Stimulated activated CD8-positive, alpha-beta memory T cell treated with anti-CD3 and anti-CD28 coated beads, Interleukin-2, amount 100 ng/mL, for 48 hours (primary cell): ENCODE measurements around the gene GLI1.
A peak's percentile ranks its signal among the peaks of the same experiment; 100 is the strongest.
"Not testable (repeated sequence)": the region's sequence is repeated elsewhere in the genome, so short reads cannot be mapped to it uniquely, and the experiment has no call there.

ENCODE experiments used
- DNase-seq, 2 donors: peaks; one replicate each; pipeline ENCODE4 v3.0.0-alpha.2; 2020; ENCODE audit warnings: low read depth in 2 of 2

GLI1 gene

GRCh38 chr12:57459750-57460467, at the start of gene GLI1:
TSS of gene GLI1 (plus strand) at chr12:57459785. CDS start at chr12:57463692, 3,907 bp downstream.
- DNase-seq, result no peak

- no peak for DNase-seq
Observed at GRCh38 chr12:57410534-57410933, 49.1 kb upstream of the GLI1 start.

DNA sequence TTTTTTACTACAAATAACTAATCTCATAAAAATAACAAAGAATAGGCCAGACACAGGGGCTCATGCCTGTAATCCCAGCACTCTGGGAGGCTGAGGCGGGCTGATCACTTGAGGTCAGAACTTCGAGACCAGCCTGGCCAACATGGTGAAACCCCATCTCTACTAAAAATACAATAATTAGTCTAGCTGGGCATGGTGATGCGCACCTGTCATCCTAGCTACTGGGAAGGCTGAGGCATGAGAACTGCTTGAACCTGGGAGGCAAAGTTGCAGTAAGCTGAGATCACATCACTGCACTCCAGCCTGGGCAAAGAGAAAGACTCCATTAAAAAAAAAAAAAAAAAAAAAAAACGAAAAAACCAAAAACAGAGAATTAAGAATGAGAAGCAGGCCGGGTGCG, 45.4 kb upstream of the GLI1 start:
- DNase-seq, result not testable (repeated sequence)

DNA sequence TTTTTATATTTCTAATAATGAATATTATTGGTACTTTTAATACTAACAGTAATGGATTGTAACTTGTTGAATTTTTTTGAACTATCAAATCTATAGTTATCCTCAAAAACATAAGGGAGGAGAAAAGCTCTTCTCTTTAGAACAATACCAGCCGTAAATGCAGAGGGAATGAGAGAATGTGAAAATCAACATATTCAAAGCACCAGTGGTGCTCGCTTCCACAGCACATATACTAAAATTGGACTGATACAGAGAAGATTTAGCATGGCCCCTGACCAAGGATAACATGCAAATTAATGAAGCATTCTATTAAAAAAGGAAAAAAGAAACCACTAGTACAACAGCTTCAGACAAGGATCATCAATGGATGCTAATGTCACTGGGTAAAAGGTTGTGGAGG, 44.5 kb upstream of the GLI1 start:
- no peak for DNase-seq

- no peak for DNase-seq
Observed at GRCh38 chr12:57416039-57416996, 43.3 kb upstream of the GLI1 start.

DNA sequence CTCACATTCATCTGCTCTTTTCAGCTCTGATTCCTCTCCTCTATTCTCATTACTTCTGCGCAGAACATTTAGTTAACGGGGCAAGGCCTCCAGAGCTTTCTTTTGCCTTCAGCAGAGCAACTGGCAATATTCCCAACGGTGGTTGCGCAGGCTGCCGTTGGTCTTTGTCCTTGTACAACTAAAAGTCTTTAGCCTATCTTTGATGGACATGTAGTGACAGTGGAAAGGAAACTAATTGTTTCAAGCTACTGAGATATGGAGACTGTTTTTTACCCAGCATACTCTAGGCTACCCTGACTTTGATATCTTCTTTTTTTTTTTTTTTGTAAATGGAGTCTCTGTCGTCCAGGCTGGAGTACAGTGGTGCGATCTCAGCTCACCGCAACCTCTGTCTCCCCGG, 41.3 kb upstream of the GLI1 start:
- no peak for DNase-seq

DNA sequence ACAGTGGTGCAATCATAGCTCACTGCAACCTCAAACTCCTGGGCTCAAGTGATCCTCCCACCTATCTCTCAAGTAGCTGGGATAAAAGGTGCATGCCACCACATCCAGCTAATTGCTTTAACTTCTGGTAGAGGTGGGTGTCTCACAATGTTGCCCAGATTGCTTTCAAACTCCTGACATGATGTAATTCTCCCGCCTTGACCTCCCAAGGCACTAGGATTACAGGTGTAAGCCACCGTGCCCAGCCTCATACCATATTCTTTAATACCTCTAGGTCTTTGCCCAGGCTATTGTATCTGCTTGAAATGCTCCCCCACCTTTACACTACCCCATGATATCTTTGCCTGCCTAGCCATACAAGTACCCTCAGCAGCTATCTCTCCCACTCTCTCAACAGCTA, 40.1 kb upstream of the GLI1 start:
- no peak for DNase-seq

DNA sequence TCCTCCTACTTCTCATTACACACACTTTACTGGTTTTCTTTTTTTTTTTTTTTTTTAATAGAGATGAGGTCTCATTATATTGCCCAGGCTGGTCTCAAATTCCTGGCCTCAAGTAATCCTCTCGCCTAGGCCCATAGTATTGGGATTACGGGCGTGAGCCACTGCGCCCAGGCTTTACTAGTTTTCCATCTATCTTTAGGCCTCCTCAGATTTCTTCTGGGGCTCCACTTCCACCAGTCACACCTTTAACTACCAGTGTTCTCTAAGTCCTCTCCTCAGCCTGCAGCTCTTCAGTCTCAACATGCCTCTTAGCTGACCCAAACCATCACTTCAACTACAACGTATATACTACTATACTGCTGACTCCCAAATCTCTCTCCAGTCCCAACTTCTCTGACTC, 39.1 kb upstream of the GLI1 start:
- DNase-seq, result no peak

DNA sequence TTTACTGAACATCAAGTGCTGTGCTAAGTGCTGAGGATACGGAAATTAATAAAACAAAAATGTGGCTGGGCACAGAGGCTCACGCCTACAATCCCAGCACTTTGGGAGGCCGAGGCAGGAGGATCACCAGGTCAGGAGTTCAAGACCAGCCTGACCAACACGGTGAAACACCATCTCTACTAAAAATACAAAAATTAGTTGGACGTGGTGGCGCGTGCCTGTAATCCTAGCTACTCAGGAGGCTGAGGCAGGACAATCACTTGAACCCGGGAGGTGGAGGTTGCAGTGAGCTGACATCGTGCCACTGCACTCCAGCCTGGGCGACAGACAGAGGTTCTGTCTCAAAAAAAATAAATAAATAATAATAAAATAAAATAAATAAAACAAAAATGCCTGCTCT, 32.6 kb upstream of the GLI1 start:
- not testable (repeated sequence) for DNase-seq

- DNase-seq, result no peak
Observed at GRCh38 chr12:57428965-57429364, 30.6 kb upstream of the GLI1 start.

GRCh38 chr12:57429473-57430111, 30.0 kb upstream of the GLI1 start:
- DNase-seq, result no peak

DNA sequence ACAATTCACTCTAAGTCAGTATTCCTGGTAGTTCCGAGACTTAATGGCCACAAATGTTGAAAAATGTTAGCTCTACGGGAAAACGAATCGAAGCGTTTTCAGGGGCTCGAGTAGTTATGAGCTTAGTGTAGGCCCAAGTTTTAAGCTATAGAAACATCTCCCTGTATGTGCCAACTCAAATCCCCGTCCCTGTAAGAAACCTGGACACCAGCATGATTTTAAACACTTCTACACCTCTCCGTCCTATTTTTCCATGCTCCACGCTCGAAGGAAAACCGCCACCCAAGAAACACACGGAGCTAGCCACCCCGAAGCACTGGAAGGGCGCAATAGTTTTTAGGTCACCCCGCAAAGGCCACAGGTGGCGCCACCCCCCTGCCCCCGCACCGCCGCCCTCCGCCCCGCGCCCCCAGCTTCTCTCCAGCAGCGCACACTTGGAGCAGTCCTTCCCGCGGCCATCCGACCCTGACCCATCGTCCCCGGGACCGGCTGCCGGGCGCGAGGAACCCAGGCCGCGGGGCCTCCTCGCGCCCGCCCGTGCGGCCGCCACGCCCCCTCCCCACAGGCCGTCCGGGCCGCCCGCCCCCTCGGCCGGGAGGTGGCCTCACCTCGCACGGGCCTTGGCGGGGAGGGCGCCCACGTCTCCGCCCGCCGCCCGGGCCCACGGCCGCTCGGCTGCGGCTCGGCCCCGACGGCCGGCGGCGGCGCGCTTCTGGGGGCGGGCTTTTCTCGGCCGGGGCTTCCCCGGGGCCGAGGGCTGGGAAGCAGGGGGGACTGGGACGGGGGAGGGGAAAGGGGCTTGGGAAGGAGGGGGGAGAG, 29.3 kb upstream of the GLI1 start:
- DNase-seq, result no peak

DNA sequence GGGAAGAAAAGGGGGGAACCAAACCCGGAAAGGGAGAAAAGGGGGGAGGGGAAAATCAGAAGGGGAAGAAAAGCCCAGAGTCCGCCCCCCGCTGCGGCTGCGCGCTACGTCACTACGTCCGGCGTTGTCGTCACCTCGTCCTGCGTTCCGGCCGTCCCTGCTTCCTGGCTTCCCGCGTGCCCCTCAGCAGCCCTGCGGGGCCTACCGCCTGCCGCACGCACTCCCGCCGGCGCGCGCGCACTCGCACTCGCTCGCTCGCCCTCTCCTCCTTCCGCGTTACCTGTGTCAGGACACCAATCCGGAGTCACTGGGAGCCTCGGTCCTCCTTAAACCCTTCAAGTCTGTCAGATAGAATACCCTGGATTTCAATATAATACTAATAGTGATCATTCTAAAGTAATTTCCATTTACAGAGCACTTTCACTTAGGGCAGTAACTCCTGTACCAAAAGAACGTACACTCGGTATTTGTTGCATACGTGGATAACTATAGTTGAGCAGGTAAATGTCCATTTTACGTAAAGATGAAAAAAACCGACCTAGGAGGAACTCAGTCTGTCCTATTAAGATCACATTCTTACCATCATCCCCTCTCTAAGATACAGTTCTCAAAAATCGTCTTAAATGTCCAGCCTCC, 28.5 kb upstream of the GLI1 start, which contains the start of gene R3HDM2:
TSS of gene R3HDM2 (minus strand) at position 113 of the 636 bp plus-strand sequence. CDS start 120,615 bp downstream, outside the sequence.
- DNase-seq, result peak; percentile 92

- DNase-seq, result no peak
Observed at GRCh38 chr12:57431654-57432188, 27.9 kb upstream of the GLI1 start.

DNA sequence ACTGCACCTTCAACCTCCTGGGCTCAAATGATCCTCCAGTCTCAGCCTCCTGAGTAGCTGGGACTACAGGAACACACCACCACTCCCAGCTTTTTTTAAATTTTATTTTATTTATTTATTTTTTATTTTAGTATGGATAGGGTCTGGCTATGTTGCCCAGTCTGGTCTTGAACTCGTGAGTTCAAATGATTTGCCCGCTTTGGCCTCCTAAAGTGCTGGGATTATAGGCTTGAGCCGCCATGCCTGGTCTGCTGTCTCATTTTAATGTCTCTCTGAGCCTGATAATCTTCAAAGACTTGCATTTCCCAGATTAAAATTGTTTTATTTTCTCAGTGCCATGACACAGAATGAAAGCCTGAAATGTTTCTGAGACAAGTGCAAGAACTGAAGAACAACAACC, 26.2 kb upstream of the GLI1 start:
- DNase-seq, result no peak

DNA sequence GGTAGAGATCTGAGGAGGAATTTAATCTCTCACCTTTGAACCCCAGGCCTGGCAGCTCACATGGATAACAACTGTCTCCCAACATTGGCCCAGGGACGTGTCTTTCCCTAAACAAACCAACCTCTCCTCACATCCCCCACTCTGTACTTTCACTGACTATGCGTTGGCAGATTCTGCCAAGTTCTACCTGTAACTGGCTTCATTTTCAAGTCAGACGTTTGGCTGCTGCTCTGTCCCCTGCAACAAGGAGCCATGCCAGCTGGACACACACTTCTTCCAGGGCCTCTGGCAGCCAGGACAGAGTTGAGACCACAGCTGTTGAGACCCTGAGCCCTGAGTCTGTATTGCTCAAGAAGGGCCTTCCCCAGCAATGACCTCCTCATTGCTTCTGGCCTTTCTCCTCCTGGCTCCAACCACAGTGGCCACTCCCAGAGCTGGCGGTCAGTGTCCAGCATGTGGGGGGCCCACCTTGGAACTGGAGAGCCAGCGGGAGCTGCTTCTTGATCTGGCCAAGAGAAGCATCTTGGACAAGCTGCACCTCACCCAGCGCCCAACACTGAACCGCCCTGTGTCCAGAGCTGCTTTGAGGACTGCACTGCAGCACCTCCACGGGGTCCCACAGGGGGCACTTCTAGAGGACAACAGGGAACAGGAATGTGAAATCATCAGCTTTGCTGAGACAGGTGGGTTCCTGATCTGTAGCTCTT, 24.9 kb upstream of the GLI1 start, which contains the start of gene INHBC:
TSS of gene INHBC (plus strand) at position 268 of the 707 bp plus-strand sequence. CDS start at position 371, 103 bp downstream.
- DNase-seq, result no peak

DNA sequence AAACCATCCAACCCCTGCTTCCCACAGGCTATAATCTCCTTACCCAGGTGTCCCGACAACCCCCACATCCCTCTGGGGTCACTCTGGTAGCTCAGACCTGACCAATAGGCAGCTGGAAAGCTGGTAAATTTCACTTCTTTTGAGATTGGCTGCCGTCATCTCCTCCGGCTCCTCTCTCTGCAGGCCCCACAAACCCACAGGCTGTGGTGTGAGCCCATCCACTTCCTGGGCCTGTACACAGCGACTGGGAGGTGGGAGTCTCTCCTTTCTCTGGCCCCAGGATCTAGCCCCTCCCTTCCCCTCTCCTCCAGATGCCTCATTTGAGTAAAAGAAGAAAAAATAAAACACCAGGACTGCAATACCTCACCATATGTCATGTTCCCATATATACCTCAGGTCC, 24.3 kb upstream of the GLI1 start:
- no peak for DNase-seq

DNA sequence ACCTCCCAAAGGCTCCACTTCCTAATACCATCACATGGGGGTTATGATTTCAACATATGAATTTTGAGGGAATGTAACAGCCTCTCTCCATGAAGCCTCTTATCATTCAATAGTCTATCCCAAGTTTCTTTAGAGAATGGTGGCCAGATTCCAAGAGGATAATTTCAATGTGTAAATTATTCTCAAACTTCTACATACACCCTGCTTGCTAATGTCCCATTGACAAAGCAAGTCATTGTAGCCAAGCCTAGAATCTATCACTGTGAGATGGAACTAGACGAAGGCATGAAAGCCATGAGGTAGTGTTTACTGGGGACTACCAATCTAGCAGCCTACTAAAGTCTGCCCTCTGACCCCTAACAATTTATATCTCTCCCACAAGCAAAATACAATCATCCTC, 21.2 kb upstream of the GLI1 start:
- DNase-seq, result no peak

DNA sequence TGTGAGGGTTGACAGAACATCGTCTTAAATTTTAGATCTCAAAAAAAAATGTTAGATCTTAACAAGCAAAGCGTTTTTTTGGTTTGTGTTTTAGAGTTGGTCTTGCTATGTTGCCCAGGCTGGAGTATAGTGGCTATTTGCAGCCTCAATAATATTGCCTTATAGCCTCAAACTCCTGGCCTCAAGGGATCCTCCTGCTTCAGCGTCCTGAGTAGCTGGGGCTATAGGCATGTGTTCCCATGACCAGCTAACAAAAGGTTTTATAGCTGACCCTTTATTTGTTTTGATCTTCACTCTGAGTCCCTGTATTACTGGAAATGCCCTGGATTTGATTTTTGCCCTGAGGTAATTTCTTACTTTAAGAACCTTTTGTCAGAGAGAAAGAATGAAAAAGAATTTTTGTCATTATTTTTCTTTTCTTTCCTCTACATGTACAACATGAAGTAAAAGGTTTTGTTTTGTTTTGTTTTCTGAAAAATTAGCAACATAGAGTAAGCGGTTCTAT, 19.8 kb upstream of the GLI1 start:
- DNase-seq, result no peak

DNA sequence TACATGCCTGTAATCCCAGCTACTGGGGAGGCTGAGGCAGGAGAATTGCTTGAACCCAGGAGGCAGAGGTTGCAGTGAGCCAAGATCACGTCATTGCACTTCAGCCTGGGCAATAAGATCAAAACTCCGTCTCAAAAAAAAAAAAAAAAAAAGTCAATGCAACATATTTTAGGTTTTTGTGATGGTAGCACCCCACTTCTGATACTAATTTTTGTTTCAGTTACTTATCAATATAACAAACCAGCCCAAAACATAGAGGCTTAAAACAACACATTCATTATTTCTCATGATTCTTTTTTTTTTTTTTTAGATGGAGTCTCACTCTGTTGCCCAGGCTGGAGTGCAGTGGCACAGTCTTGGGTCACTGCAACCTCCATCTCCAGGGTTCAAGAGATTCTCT, 18.2 kb upstream of the GLI1 start:
- not testable (repeated sequence) for DNase-seq
